ENCODE data around the gene ALKAL2.

ALKAL2 gene

DNA sequence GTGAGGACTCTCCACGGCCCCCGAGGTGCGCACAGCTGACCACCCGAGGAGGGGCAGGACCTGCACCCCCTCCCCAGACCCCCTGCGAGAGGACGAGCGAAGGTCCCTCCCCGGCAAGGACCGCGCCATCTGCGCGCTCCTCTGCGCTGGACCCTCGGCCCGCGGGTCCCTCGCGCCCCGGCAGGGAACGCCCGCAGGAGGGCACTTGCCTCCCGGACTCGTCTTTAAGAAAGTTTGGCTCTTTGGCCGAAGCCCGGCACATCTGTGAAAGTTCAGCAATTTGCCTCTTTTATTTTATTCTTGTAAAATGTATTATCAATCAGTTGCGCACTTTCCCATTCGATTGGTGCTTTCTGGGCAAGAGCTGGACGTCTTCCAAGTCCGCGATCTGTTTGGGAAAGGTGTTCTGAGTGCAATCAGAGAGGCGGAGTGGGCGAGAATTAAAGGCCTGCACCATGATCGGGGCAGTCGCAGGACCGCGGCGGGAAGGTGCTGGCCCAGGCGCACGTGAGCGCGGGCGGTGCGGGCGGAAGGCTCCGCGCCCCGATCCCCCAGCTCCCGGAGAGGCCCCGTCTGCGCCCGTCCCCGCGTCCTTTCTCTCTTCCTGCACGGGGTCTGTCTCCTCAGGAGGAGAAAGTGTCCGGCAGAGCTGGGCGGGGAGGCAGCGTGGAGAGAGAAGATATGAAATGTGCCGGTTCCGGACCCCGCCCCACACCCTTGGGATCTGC is 1.6 kb upstream of the ALKAL2 start:
- peak; percentile 22 for DNase-seq

DNA sequence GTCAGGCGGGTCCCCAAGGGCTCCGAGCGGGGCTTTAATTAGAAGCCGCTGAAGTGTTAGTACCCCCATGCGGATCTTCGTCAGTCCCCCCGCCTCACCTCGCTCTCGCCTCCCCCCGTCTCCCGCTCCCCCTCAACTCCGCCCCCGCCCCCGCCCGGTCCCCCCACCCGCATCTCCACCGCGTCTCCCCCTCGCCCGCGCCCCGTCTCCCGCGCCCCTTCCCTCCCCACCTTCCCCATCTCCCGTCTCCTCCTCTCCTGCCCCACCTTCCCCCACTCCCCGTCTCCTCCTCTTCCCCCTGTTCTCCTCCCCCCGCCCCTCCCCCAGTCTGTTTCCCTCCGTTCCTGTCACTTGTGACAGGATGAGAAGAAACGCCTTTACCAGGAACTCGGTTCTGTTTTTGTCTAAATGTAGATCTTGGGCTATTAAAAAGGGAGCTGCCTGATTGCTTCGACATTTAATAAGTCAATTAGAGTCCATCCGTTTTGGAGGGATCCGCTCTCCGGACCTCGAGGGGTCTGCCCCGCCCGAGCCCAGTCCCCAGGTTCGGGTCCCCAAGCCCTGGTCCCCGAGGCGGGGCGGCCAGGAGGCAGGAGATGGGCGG is 969 bp upstream of the ALKAL2 start:
- DNase-seq = no peak

DNA sequence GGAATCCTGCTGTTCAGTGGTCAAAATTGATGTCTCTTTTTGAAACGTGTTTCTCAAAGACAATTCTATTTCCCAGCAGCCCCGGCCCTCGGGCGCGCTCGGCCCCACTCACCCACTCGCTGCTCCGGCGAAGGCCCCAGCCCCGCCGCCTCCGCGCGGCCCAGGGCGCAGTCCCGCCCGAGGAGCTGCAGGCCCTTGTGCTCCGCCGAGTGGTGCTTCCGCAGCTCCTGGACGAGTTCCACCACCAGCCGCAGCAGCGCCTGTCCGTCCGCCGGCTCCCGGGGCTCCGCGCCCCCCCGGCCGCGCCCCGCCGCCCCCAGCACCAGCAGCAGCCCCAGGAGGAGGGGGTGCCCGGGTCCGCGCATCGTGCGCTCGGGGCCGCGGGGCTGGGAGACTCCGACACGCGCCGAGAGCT is 413 bp downstream of the ALKAL2 start:
- DNase-seq = peak; percentile 26

- no peak for DNase-seq
Measured at GRCh38 chr2:286774-287392, 1.0 kb downstream of the ALKAL2 start.

GRCh38 chr2:286035-286434 is 1.9 kb downstream of the ALKAL2 start:
- DNase-seq = no peak

DNA sequence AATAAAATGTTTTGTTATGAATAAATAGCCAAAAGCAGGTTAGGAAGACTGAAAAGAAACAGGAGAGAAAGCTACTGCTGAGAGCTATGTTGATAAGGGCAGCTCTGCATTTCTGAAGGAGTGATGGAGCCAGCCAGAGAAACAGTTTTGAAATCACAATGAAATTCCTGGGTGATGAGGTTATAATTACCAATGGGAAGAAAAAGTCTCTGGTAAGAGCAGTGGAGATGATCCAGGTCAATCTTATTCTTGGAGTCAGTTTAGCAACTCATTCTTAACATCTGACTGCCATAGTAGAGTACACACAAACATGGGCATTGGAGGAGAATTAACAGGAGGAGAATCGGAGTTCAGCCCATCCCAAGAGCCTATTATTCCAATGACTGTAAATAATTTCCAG is 2.4 kb downstream of the ALKAL2 start:
- DNase-seq = no peak

GRCh38 chr2:284896-285492 is 2.9 kb downstream of the ALKAL2 start:
- DNase-seq = no peak

GRCh38 chr2:283996-284794 is 3.7 kb downstream of the ALKAL2 start:
- no peak for DNase-seq

- DNase-seq = no peak
Measured at GRCh38 chr2:282371-283263, 5.3 kb downstream of the ALKAL2 start.

DNA sequence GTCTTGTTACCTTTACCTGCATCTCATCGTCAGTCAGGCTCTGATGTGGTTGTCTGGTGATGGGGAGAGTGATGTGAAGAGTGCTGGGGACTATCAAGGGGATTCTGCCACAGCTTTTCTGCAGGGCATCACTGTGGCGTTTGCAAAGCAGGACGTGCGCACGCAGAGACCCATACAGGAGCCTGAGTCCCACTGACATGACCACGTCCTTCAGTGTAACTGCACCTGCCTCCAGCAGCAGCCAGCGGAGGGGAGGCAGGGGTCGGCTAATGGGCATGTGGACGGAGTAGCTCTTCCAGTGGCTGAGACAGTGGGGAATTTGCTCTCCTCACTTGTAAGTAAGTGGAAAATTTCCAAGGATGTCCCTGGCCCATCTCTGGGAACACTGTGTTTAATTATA is 6.5 kb downstream of the ALKAL2 start:
- no peak for DNase-seq

DNA sequence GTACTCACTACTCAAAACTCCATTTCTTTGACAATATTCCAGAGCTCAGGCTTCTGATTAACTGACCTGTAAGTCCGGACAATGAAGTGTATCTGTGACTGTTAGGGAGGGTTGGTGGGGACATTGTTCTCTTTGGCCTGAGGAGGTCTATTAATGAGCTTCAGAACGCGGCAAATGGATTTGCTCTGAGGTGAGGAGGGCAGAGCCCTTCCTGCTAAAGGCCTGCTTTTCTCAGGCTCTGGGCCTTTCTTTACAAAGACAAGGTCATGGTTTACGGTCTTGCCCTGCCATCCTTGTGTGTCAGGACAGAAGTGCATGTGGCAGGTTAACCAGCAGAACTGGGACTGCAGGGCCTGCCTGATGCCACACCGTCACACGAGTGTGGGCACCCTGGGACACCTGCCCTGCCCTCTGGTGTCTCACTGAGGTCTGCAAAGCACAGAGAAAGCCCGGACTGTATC is 7.2 kb downstream of the ALKAL2 start:
- no peak for DNase-seq

GRCh38 chr2:279956-280649 is 7.8 kb downstream of the ALKAL2 start:
- DNase-seq = no peak

GRCh38 chr2:279366-279765 is 8.5 kb downstream of the ALKAL2 start:
- DNase-seq = no peak

- DNase-seq = no peak
Measured at GRCh38 chr2:278927-279320, 9.0 kb downstream of the ALKAL2 start.

- no peak for DNase-seq
Measured at GRCh38 chr2:278312-278926, 9.5 kb downstream of the ALKAL2 start.

DNA sequence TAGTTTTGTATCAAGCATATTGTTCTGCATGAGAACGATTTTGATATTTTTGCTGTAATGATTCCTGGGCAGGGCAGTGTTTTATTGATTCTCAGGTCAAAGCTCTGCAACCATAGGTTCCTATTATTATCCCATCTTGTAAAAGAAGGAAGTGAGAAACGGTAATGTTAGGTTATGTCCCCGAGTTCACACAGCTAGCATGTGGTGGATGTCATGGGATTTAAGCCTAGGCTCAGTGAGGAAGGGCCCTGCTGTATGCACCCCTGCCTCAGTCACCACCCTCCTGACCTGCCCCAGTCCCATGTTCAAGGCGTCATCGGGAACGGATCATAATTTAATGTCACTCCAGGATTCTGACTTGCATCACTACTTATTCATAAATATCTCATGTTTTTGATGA is 12.4 kb downstream of the ALKAL2 start:
- DNase-seq = no peak

DNA sequence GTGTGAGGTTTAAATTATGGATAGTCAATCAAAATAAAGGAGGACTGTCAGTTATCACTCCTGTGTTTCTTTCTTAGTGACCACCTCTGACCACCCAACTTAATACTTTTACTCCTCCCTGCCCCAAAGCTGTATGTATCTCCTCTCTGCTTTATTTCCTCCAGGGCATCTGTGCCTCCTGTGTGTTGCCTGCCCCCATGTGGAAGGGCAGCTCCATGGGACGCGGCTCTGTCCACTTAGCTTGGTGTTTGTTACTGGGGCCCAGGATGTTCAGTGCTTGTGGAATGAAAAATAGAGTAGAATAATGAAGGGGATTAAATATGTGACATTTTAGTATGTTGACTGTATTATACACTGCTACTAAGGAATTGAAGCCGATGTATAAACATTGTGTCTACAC is 13.4 kb downstream of the ALKAL2 start:
- DNase-seq = no peak

DNA sequence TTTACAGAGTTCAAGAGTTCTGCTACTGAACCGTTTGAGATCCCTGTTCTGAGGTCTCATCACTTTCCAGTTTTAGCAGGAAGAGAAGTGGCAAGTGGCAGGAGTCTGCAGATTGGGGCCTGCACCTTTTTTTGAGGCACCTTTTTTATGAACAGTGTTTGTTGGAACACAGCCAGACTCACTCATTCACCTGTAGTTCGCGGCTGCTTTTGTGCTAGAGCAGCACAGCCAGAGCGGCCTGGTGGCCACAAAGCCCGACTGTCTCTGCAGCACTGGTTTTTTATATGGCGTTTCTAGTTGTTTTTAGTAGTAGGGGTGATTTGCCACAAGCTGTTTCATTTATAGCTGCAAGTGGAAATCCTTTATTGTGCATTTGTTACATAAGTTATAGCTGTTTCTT is 14.6 kb downstream of the ALKAL2 start:
- DNase-seq = no peak

DNA sequence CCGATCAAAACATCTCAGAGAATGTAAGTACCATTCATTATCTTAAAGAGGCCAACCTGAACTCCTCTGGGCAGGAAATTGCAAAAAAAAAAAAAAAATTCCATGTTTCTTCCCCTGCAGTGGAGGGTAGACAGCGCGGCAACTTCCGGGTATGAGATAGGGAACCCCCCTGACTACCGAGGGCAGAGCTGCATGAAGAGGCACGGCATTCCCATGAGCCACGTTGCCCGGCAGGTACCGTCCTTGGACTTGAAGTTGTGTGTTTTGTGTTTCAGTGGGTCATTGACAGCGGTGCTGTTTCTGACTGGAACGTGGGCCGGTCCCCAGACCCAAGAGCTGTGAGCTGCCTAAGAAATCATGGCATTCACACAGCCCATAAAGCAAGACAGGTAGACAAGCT is 16.0 kb downstream of the ALKAL2 start:
- no peak for DNase-seq

DNA sequence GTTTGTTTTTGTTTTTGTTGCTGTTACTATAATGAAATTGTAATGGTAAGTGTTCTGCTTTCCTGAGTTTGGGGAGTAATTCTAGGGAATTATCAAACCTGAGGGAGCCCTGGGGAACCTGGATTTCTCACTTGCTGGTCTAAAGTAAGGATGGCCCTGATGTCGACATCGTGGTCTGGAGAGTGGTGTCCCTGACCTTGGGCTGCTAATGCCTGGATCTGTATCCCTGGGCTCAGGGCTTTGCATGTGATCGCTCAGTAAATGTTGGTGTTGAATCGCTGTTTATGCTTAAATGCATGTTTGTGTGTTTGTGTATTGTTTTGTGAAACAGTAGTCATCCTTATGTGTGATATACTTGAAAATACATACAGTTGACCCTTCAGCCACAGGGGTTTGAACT is 17.0 kb downstream of the ALKAL2 start:
- no peak for DNase-seq

Measured in stimulated activated CD4-positive, alpha-beta T cell treated with anti-CD3 and anti-CD28 coated beads, Interleukin-15, amount 100 ng/mL, for 24 hours (primary cell).